8988T (cell line): Measurements from ENCODE around the gene SLC38A10.

Experiments
- DNase-seq: peaks from one replicate; pipeline ENCODE4 v3.0.0; 2011

SLC38A10 gene

DNA sequence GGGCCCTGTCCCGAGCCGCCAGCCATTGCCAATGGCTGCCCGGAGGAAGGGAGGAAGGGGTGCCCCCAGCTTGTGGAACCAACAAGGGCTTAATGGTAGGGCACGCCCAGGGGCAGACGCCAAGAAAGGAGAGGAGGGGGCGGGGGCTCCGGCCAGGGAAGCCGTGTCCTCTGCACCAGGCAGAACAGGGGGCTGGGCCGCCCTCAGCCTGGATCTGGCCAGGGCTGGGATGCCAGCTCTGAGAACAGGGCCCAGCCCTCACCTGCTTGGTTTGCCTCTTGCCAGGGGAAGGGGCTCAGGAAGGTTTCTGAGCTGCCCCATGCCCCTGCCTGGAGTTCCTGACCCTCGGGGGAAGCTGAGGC is 35.8 kb upstream of the SLC38A10 start:
- DNase-seq: no peak

DNA sequence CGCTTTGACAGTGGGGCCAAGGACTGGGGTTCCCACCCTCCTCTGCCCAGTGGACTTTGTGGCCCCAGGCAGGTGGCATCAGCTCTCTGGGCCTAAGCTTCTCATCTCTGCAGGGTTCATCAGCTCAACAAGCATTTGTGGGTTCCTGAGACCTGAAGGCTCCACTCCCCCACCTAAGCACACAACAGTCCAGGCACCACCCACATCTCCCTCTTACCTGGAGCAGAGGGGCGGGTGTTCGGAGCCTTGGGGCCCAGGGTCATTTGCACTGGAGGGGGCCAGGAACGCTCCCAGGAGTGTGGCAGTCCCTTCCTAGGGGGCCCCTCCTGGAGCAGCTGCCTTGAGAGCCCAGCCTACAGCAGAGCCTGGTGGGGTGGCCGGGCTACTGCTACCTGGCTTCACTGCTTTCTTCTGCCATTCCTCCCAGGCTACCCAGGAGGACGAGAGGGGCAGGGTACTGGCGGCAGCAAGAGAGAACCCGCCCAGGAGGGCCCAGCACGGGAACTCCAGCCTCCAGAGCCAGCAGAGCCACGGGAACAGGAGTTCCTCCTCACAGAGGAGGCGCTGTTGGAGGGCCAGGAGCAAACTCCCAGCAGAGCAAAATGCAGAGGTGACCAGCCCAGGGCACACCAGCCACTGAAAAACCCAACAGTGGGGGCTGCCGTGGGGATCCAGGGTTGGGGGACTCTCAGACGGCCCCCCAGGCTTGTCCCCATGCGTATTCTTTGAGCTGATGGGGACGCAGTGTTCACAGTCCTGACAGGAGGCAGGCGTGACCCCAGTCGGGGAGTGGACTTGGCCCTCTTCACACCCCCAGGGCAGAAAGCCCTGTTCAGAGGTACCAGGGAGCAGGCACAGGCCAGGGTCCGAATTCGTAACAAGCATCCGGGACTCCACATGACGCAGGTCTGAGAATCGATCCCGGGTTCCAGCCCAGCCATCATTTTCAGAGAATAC is 35.1 kb upstream of the SLC38A10 start:
- DNase-seq: no peak

DNA sequence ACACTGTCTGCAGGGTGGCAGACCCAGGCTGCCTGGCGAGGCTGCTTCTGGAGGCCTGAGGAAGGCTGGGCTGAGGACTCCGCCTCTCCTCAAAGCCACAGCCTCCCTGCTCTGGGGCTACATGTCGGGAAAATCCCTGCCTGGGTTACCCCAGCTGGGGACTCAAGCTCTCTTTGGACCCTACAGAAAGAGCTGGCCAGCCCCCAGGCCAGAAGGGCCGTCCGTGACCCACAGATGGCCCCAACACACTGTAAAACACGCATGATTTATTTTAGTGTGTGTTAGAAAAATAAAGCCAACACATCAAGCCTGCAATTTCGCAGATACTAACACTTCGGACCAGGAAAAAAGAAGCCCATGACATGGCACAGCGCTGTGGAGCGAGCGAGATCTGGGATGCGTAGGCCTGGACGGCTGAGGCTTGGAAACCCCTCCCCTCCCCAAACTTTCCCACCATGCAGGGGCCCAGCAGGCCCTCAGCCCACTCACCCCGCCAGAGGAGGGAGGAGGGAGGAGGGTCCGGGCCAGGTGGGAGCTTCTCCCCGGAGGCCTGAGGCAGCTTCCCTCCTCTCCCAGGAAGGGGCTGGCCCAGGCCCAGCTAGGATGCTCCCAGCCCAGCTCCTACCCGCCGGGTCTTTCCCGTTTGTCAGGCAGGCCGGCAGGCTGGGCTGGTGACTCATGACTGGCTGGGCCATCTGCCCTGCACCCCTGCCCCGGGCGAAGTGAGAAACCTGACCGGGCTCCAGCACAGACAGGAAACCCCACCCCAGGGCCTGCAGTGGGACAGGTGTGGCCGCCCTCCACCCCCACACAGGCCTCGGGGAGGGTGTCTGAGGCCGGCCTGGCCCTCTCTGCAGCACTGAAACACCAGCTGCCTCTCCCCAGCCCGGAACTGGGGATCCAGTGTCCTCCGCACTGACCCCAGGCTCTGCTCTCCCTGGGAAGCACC is 34.1 kb upstream of the SLC38A10 start:
- DNase-seq: peak; percentile 94

DNA sequence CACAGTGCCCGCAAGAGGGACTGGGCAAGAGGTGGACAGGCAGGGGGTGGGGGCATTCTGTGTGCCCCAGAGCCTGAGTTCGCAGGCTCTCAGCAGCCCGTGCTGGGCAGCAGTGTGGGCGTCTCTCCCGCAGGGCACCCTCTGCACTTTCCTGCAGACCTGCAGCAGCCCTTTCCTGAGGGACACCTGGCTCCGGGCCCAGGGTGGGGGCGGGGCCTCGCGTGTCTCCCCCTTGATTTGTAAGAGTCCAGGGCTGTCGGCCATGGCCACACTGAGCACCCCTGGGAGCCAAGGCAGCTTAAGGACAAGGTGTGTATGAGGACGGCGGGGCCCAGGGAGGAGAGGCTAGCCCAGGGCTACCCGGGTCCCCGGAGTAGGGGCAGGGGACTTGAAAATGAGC is 33.4 kb upstream of the SLC38A10 start:
- DNase-seq: no peak

DNA sequence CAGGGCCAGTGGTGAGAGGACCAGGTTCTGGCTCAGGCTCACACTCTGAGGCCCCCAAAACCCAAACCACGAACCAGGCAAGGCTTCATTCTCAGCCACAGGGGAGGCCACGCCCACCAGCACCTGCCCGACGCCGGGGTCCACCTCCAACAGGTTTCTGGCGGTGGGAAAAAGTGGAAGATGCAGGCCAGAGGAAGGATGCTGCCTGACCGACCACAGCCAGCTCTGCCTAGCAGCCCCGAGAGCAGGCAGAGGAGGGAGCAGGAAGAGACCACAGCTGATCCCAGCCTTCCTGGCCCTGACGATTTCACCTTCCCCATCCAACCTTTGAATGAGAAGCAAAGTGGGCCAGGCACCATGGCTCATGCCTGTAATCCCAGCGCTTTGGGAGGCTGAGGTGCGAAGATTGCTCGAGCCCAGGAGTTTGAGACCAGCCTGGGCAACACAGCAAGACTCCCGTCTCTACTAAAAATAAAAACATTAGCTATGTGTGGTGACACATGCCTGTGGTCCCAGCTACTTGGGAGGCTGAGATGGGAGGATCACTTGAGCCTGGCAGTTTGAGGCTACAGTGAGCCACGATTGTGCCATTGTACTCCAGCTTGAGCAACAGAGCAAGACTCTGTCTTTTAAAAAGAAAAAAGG is 30.7 kb upstream of the SLC38A10 start:
- no peak for DNase-seq

DNA sequence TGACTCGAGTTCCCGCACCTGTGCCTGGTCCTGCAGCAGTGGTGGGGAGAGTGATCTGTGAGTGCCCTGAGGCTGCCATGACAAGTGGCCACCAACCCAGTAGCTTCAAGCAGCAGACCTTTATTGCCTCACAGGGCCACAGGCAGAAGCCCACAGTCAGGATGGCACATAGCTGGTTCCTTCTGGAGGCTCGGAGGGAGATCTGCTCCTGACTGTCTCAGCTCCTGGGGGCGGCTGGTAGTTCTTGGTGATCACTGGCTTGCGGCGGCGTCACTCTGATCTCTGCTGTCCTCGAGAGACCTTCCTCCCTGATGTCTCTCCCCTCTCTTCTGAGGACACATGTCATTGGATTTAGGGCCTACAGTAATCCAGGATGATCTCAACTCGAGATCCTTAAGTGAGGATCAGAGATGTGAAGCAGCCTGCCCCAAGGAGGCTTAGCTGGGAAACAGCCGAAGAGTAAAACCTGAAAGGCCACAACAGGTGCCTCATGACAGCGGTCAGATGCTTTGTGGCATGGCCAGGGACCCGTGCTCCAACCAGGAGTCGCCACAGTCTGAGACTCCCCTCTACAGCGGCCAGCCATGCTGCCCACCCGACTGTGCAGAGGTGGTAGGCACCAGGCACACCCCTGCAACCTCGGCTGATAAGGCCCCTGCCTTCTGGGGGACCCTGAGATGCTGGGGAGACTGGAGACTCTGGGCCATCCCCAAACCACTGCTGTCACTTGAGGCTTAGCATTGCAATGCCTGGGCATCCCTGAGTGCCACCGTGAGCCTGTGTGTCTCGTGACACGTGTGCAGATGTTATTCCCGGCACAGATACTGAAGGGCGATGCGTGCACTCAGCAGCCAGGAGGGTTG is 30.0 kb upstream of the SLC38A10 start:
- no peak for DNase-seq

DNA sequence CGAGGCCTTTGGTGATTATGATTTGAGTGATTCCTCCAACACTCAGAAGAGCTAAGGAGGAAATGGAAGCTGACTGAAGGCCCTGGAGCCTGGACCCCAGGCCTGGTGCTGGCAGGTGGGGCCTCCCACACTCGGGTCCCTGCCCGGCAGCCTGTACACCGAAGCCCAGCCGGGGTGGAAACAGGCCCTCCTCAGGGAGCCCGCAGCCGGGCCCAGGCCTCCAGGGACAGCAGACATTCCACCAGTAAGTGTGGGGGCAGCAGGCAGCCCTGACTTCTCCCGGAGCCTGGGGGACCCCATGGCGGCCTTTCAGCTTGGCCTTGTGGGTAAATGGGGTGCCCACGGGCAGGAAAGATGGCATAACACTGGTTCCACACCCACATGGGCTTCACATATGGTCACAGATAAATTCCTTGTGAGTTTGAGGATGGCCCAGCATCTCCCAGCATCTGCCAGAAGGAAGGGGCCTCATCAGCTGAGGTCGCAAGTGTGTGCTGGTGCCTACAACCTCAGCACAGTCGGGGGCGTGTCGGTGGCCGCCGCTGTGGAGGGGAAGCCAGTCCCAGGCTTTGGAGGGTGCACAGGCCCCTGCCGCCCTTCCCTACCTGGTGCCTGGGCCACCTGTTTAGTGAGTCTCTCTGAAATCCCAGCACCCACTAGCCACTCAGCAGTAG is 29.2 kb upstream of the SLC38A10 start:
- no peak for DNase-seq

DNA sequence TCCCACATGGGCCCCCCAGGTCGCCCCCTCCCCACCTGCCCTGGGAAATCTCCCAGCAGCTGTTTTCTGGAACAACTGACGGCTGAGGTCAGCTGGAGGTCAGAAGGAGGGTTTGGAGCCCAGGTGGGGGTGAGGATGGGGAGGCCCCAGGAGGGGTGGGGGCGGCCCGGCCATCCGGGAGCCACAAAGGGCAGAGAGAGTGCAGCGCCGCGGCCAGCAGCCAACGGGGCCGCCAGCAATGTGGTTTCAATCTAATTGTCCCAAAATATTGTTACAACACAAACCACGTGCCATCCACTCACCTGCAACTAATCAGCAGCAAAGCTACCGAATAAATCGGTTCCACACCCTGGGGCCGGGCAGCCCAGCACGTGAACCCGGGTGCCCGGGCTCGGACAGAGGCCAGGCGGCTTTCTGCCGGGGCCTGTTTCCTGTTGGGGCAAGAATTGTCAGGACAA is 28.3 kb upstream of the SLC38A10 start:
- no peak for DNase-seq

DNA sequence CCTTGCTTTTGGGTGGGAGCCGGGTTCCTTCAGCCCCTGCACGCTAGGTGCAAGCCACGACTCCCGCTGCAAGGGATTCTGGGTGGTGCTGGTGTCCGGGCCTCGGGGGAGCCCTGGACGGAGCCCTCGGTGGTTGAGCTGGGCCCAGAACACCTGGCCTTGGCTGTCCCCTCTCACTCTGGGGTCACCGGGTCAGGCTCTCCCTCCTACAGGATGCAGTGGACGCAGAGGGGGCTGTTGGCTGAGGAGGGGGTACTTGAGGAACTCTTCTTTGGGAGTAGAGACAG is 27.9 kb upstream of the SLC38A10 start:
- DNase-seq: no peak

DNA sequence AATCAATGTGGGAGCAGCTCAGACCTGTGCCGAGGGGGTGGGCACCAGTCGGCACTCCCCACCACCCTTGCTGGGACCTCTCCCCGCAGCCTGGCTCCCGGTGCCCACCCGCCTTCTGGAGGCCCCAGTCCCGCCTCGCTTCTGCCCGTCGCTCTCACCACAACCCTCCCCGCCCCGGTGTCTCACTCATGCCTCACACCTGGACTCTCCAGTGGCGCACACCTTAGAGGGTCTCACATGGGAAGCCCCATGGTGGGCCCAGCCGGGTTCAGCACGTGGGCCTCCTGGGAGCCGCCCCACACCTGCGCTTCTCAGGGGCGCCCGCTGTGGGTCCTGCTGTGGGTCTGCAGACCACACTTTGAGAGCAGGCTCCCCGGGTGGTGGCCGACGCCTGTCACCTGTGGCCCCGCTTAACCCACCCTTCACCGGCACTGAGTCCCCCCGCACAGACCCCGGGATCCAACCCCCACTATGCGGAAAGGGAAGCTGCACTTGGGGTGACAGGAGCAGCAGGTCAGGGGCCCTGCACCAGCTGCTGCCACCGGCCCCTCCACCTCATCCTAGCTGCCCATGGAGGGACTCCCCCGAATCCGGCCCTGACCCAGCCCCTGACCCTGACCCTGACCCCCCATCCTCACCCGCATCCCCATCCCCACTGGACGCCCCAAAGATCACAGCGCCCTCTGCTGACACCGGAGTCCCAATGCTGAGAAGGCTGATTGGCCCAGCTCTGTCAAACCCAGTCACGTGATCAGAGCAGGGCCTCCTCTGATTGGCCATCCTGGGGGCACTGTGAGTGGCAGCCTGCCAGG is 27.4 kb upstream of the SLC38A10 start:
- DNase-seq: peak; percentile 76

DNA sequence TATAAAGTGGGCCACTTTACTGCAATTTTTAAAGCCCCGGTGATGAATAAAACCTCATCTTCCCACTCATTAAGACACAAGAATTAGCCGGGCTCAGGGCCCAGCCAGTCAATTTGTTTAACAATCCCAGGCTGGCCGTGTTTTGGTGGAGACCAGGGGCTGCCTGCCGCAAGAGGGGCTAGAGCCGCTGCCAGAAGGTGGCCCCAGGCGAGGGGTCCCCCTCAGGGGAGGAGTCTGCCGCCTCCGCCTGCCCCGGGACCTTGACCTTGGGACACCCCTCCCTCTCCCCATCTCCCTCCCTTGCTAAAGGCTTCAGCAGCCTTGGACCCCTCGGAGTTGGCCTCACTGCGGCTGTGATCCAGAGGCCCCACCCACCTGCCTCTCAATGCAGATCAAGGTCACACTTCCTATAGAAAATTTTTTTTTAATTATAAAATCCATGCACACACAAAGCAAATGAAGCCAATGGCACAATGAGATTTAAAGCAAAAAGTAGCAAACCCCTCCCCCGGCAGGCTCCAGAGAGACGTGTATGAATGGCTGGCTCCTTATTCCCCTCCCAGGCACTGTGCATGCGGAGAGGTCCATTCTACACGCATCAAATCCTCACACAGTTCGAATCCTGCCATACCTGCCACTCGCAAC is 23.0 kb upstream of the SLC38A10 start:
- no peak for DNase-seq

DNA sequence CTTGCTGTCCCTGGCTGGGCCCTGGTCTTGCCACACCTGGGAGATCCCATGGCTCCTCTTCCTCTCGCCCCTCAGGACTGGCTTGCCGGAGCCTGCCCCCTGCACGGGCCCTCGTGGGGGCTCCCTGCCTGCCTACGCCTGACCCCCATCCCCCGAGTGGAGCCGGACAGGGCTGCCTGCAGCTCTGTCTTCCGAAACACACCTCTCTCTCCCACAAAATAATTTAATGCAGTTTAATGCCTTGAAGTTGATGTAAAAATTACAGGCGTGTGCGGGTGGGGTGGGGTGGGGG is 22.4 kb upstream of the SLC38A10 start:
- no peak for DNase-seq

DNA sequence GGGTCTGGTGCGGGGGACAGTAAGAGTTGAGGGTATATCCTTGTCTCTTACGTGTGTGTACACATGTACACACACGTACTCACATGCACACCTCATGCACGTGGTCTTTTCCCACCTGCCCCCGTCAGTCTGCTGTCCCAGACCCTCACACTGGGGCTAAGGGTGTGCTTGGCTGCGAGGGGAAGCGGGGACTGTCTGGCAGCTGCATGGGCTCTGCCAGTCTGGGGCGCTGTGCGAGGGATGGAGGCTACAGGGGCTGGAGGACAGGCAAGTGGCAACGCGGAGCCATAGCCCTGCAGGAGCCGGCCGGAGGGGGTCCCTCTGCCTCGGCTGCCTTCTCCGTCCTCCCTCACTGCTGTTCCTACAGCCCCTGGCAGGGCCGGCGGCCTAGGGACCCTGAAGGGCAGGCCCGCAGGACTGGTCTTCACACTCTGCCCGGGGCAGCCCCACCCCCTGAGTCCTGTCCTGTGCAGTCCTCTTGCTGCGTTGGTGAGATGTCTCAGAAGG is 20.8 kb upstream of the SLC38A10 start:
- no peak for DNase-seq

DNA sequence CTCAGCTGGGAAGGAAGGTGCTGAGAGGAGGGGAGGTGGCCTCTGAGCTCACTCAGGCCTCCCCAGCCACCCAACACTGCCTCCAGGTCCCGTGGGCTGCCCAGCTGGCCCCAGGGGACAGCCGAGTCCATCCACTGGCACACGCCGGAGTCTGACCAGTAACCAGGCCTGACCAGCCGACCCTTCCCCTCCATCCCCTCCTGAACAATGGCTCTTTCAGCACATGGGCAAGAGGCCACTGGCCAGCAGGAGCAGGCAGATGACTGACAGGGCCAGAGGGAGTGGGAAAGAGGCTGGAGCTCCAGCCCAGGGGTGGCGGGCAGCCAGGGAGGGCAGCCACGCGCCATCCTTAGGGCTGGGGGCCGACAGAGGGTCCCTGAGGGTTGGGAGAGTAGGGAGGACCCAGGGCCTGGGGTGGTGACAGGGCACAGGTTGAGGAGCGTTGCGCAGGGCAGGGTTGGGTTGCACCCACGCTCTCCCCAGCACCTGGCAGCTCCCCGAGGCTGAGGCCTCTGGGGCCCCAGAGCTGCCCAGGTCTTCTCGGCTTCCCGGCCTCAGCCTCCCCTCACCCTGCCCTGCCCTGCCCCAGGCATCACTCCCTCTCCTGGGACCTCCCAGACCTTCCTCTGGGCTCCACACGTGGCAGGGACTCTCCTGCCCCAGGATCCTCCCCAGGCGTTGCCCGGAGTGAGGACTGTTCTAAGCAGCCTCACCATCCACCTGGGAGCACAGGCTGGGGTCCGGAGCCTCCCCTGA is 20.2 kb upstream of the SLC38A10 start:
- DNase-seq: no peak

DNA sequence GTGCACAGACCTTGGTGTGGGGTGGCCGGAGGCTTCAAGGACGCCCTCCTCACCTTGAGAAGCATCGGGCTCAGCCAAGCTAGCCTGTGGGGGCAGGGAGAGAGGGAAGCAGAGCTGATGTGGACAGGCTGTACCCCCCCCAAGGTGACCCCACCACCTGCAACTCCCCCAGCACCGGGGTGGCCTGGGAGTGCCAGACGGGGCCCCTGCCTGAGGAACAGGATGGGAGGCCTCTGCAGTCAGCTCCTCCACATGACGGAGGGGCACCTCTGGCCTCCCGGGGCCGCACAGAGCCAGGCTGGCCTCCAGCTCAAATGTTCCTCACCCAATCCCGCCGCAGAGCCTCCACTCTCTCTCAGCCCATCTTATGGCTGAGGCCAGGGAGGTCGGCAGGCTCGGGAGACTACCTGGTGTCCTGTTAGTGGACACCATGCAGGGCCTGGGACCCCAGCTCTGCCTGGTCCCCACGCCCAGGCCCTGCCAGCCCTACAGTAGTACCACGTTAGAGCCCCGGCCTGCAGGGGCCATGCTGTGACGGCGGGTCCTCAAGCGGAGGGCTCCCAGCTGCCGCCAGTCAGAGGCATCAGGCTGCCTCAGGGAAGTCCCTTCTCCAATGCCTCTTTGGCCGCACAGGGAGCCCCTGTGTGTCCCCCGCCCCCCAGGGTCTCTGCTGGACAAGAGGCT is 19.4 kb upstream of the SLC38A10 start:
- no peak for DNase-seq

DNA sequence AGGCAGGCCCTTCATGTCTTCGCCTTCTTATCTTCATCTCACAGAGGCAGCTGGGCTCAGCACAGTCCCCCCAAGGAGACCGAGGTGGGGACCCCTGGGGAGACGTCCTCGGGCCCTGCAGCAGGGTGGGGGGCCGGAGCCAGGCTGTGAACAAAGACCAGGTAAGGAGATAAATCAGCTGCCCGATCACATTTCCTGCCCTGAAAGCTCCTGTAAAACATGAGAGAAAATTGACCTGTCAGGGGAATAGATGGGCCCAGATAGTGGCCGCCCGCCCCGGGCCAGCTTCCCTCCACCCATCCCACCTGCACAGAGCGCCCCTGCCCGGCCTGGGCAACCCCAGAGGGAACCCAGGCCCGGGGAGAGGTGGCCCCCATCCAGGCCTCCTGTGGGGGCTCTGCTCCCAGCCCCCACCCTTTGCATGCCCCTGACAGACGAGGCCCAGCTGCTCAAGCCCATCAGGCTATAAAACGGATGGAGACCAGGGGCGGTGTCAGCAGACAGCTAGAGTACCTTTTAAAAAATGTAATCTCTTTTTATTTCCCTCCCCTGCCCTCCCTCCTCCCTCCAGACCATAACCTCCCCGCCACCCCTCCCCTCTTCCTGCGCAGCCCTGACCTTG is 18.8 kb upstream of the SLC38A10 start:
- DNase-seq: no peak

DNA sequence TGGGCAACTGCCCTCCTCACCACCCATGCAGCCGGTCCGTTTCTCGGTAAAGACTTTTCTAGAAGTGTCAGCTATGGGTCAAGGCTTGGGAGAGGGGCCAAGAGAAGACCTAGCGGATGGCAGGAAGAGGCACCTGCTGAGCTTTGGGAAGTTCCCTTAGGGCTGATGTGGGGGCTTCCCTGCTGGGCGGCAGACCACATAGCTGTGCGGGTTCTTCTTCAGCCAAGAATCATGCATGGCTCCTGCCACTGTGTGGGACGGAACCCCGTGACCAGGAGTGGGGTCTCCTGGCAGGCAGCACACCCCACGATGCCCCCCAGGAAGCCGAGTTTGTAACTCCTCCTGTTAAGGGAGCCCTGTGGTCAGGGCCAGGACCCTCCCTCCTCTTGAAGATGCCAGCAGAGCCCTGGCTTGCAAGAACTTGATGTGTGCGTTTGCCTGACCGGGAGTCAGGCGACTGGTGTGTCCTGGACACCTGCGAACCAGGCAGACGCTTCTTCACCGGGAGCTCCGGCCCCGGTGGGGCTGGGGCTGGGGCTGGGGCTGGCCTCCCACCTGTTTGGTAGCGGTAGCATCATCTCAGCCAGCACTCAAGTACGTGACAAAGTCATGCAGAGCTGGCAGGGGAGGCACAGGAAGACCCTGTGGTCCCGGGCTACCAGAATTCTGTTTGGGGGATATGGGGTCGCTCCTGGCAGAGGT is 17.7 kb upstream of the SLC38A10 start:
- no peak for DNase-seq

DNA sequence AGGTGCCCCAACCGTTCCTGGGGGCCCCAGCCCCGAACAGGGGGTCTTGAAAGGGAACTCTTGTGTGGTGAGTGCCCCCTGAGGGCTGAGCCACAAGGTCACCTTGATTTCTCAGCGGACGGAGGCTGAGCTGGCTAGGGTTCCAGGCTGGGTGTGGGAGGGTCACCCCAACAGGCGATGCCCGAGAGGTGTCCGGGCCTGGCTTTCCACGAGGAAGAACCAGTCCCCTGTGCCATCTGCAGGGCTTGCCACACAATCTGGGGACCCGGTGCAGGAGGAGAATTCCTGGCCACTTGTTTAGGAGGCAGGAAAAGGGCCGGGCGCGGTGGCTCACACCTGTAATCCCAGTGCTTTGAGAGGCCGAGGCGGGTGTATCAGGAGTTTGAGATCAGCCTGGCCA is 16.8 kb upstream of the SLC38A10 start:
- no peak for DNase-seq
